ENCODE measurements around the gene TYW1B. TPM values are rescaled to one million over a fixed set of nuclear protein-coding genes. Genes with fewer than 3 reads are reported as not detected.
"Not testable (repeated sequence)": the region's sequence is repeated elsewhere in the genome, so short reads cannot be mapped to it uniquely, and the experiment has no call there.

TYW1B gene
- total RNA-seq, 1 experiment from 2014 or later = 3.9 TPM

DNA sequence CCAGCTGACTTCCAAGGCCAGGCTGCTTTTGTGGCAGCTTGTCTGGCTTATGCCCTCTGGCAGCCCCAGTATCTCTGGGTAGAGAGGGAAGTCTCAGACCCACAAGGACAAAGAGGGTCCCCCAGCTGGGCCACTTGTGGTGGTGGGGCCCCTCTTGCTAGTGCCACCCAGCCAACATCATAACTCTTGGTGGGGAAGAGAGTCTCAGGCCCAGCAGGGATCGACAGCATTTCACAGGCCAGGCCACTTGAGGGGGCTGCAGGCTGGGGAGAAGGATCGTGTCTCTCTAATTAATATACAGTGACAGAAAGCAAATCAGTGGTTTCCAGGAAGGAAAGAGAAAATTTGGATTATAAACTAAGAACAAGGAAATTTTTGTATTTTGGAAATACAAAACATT is 76.0 kb downstream of the TYW1B start:
- no peaks in the 10 kb centered on the region for H3F3A ChIP-seq (ENCODE audit: low read length, unreplicated experiment)
- H3K9me3 ChIP-seq (ENCODE audit: low read length) = no peaks in the 10 kb centered on the region
- H3K4me1 ChIP-seq (ENCODE audit: insufficient read depth, low read length) = no peaks in the 10 kb centered on the region
- H3K79me2 ChIP-seq (ENCODE audit: low read length) = no peaks in the 10 kb centered on the region
- no peak overlapping the region for H3K27ac ChIP-seq (ENCODE audit: low read length)
- CTCF ChIA-PET = no interaction called here
- no peaks in the 10 kb centered on the region for H3K36me3 ChIP-seq (ENCODE audit: low read depth, low read length)
- no peak overlapping the region for H2AFZ ChIP-seq (ENCODE audit: low read length)
- no peak overlapping the region for H3K9ac ChIP-seq (ENCODE audit: low read length)
- no peak for ATAC-seq
- no peaks in the 10 kb centered on the region for H4K20me1 ChIP-seq (ENCODE audit: low read length)
- no peak for TF ChIP-seq EZH2 (IDR thresholded peaks at IDR 0.05; ENCODE audit: low read length, unreplicated experiment)
- TF ChIP-seq EZH2phosphoT487 (IDR thresholded peaks at IDR 0.05; ENCODE audit: borderline replicate concordance, low read length) = no peak
- TF ChIP-seq, protein P1, sequence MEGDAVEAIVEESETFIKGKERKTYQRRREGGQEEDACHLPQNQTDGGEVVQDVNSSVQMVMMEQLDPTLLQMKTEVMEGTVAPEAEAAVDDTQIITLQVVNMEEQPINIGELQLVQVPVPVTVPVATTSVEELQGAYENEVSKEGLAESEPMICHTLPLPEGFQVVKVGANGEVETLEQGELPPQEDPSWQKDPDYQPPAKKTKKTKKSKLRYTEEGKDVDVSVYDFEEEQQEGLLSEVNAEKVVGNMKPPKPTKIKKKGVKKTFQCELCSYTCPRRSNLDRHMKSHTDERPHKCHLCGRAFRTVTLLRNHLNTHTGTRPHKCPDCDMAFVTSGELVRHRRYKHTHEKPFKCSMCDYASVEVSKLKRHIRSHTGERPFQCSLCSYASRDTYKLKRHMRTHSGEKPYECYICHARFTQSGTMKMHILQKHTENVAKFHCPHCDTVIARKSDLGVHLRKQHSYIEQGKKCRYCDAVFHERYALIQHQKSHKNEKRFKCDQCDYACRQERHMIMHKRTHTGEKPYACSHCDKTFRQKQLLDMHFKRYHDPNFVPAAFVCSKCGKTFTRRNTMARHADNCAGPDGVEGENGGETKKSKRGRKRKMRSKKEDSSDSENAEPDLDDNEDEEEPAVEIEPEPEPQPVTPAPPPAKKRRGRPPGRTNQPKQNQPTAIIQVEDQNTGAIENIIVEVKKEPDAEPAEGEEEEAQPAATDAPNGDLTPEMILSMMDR (conservative IDR thresholded peaks at IDR 0.05; ENCODE audit: low read depth, low read length) = peak; percentile 39; the same call in 1 of the 2 replicates
- H3K9me2 ChIP-seq (replicated peaks; ENCODE audit: low read length) = no peaks in the 10 kb centered on the region
- intact Hi-C loops (cut with micrococcal nuclease) = no loop called here
- POLR2A ChIA-PET (ENCODE audit: unreplicated experiment) = no interaction called here
- DNase-seq = no peak
- BruUV-seq (replicated peaks) = no TSS peak
- H3K27me3 ChIP-seq (ENCODE audit: low read length) = no peaks in the 10 kb centered on the region
- H3K4me2 ChIP-seq (ENCODE audit: low read length) = no peak overlapping the region
- no peak overlapping the region for H3K4me3 ChIP-seq (ENCODE audit: low read length)

GRCh38 chr7:72751378-72751777 is 76.6 kb downstream of the TYW1B start:
- no peak for ATAC-seq
- DNase-seq = no peak
- intact Hi-C loops (cut with micrococcal nuclease) = no loop called here
- H3K4me2 ChIP-seq (ENCODE audit: low read length) = no peak overlapping the region
- no peaks in the 10 kb centered on the region for H3K36me3 ChIP-seq (ENCODE audit: low read depth, low read length)
- no peaks in the 10 kb centered on the region for H4K20me1 ChIP-seq (ENCODE audit: low read length)
- no peaks in the 10 kb centered on the region for H3K9me2 ChIP-seq (replicated peaks; ENCODE audit: low read length)
- no peak overlapping the region for H3K27ac ChIP-seq (ENCODE audit: low read length)
- no peaks in the 10 kb centered on the region for H3K9me3 ChIP-seq (ENCODE audit: low read length)
- no peak for TF ChIP-seq EZH2 (IDR thresholded peaks at IDR 0.05; ENCODE audit: low read length, unreplicated experiment)
- no peak for TF ChIP-seq EZH2phosphoT487 (IDR thresholded peaks at IDR 0.05; ENCODE audit: borderline replicate concordance, low read length)
- TF ChIP-seq, protein P1 (conservative IDR thresholded peaks at IDR 0.05; ENCODE audit: low read depth, low read length) = no peak
- CTCF ChIA-PET = no interaction called here
- H3F3A ChIP-seq (ENCODE audit: low read length, unreplicated experiment) = no peaks in the 10 kb centered on the region
- BruUV-seq (replicated peaks) = no TSS peak
- no peaks in the 10 kb centered on the region for H3K27me3 ChIP-seq (ENCODE audit: low read length)
- POLR2A ChIA-PET (ENCODE audit: unreplicated experiment) = no interaction called here
- H3K9ac ChIP-seq (ENCODE audit: low read length) = no peak overlapping the region
- no peaks in the 10 kb centered on the region for H3K4me1 ChIP-seq (ENCODE audit: insufficient read depth, low read length)
- H3K79me2 ChIP-seq (ENCODE audit: low read length) = no peaks in the 10 kb centered on the region
- H2AFZ ChIP-seq (ENCODE audit: low read length) = no peak overlapping the region
- no peak overlapping the region for H3K4me3 ChIP-seq (ENCODE audit: low read length)

GRCh38 chr7:72748649-72749048 is 79.4 kb downstream of the TYW1B start:
- POLR2A ChIA-PET (ENCODE audit: unreplicated experiment); H4K20me1 ChIP-seq (ENCODE audit: low read length); H3K4me3 ChIP-seq (ENCODE audit: low read length); H3K36me3 ChIP-seq (ENCODE audit: low read depth, low read length); H3K4me2 ChIP-seq (ENCODE audit: low read length); H3K27me3 ChIP-seq (ENCODE audit: low read length); H2AFZ ChIP-seq (ENCODE audit: low read length); H3K4me1 ChIP-seq (ENCODE audit: insufficient read depth, low read length); H3K9ac ChIP-seq (ENCODE audit: low read length); H3K9me2 ChIP-seq (replicated peaks; ENCODE audit: low read length); CTCF ChIA-PET; H3K27ac ChIP-seq (ENCODE audit: low read length); intact Hi-C loops (cut with micrococcal nuclease); BruUV-seq (replicated peaks); ATAC-seq; H3K9me3 ChIP-seq (ENCODE audit: low read length); H3F3A ChIP-seq (ENCODE audit: low read length, unreplicated experiment); DNase-seq; H3K79me2 ChIP-seq (ENCODE audit: low read length): not testable (repeated sequence)

GRCh38 chr7:72744244-72744926 is 83.6 kb downstream of the TYW1B start:
- H3K79me2 ChIP-seq (ENCODE audit: low read length); H3F3A ChIP-seq (ENCODE audit: low read length, unreplicated experiment); CTCF ChIA-PET: not testable (repeated sequence)

GRCh38 chr7:72743801-72744200 is 84.2 kb downstream of the TYW1B start:
- H4K20me1 ChIP-seq (ENCODE audit: low read length); H3K4me3 ChIP-seq (ENCODE audit: low read length); H3K27me3 ChIP-seq (ENCODE audit: low read length); H2AFZ ChIP-seq (ENCODE audit: low read length); H3K9me2 ChIP-seq (replicated peaks; ENCODE audit: low read length); H3K9me3 ChIP-seq (ENCODE audit: low read length); CTCF ChIA-PET; ATAC-seq; H3K79me2 ChIP-seq (ENCODE audit: low read length); POLR2A ChIA-PET (ENCODE audit: unreplicated experiment); BruUV-seq (replicated peaks); H3K4me1 ChIP-seq (ENCODE audit: insufficient read depth, low read length); H3K27ac ChIP-seq (ENCODE audit: low read length); H3K9ac ChIP-seq (ENCODE audit: low read length); H3F3A ChIP-seq (ENCODE audit: low read length, unreplicated experiment); intact Hi-C loops (cut with micrococcal nuclease); DNase-seq; H3K4me2 ChIP-seq (ENCODE audit: low read length); H3K36me3 ChIP-seq (ENCODE audit: low read depth, low read length): not testable (repeated sequence)

More at GRCh38 chr7:72744244-72744926, 83.6 kb downstream of the TYW1B start:
- intact Hi-C loops (cut with micrococcal nuclease); DNase-seq; H3K36me3 ChIP-seq (ENCODE audit: low read depth, low read length); H3K9ac ChIP-seq (ENCODE audit: low read length); H3K9me3 ChIP-seq (ENCODE audit: low read length); H3K27ac ChIP-seq (ENCODE audit: low read length); H3K4me2 ChIP-seq (ENCODE audit: low read length); BruUV-seq (replicated peaks); H3K27me3 ChIP-seq (ENCODE audit: low read length); H3K4me1 ChIP-seq (ENCODE audit: insufficient read depth, low read length); H3K9me2 ChIP-seq (replicated peaks; ENCODE audit: low read length); POLR2A ChIA-PET (ENCODE audit: unreplicated experiment); H2AFZ ChIP-seq (ENCODE audit: low read length); H3K4me3 ChIP-seq (ENCODE audit: low read length); H4K20me1 ChIP-seq (ENCODE audit: low read length): not testable (repeated sequence)
- ATAC-seq = peak; percentile 20

Measured in PC-3 (cell line).